SK-N-SH treated with all-trans-retinoic acid at 6 μM for 48 hours (cell line): Measurements from ENCODE around the gene PPARG.

Experiments
- ATAC-seq: fragments of 200-7000 bp; cut with Tn5 transposase; 3 replicates; pipeline ENCODE4 v1.9.1; 2020; ENCODE audit warnings: mild to moderate bottlenecking, moderate library complexity
- ARNTL ChIP-seq: fragments of 450-650 bp; formaldehyde crosslinking; IDR thresholded peaks from 2 replicates; pipeline ENCODE4 v1.5.0; 2020; ENCODE audit warnings: low read depth, mild to moderate bottlenecking, moderate library complexity, borderline replicate concordance
- BACH2 ChIP-seq: fragments of 250-450 bp; sonication (Bioruptor Pico); IDR thresholded peaks from 2 replicates; pipeline ENCODE4 v1.9.0; 2021; ENCODE audit warnings: mild to moderate bottlenecking, borderline replicate concordance
- CSDC2 ChIP-seq: fragments of 250-450 bp; sonication (Bioruptor Pico); IDR thresholded peaks from 2 replicates; pipeline ENCODE4 v1.5.0; 2020; ENCODE audit warnings: mild to moderate bottlenecking, moderate library complexity
- ESRRG ChIP-seq: fragments of 250-450 bp; sonication (Bioruptor Pico); IDR thresholded peaks from 2 replicates; pipeline ENCODE4 v1.6.1; 2021; ENCODE audit warnings: mild to moderate bottlenecking
- GLIS3 ChIP-seq: fragments of 250-450 bp; sonication (Bioruptor Pico); IDR thresholded peaks from 2 replicates; pipeline ENCODE4 v1.5.0; 2020; ENCODE audit warnings: mild to moderate bottlenecking, moderate library complexity
- ISL1 ChIP-seq: fragments of 250-450 bp; sonication (Bioruptor Pico); IDR thresholded peaks from 2 replicates; pipeline ENCODE4 v2.1.2; 2022; ENCODE audit warnings: mild to moderate bottlenecking, moderate library complexity
- OSR1 ChIP-seq: fragments of 250-450 bp; sonication (Bioruptor Pico); IDR thresholded peaks from 2 replicates; pipeline ENCODE4 v1.8.0; 2022; ENCODE audit warnings: moderate library complexity, mild to moderate bottlenecking, inconsistent platforms
- PATZ1 ChIP-seq: fragments of 250-450 bp; sonication (Bioruptor Pico); IDR thresholded peaks from 2 replicates; pipeline ENCODE4 v1.8.0; 2020; ENCODE audit warnings: mild to moderate bottlenecking, moderate library complexity, borderline replicate concordance
- PPARA ChIP-seq: fragments of 250-450 bp; sonication (Bioruptor Pico); IDR thresholded peaks from 2 replicates; pipeline ENCODE4 v1.5.0; 2020; ENCODE audit warnings: mild to moderate bottlenecking, borderline replicate concordance
- RARB ChIP-seq: fragments of 250-450 bp; sonication (Bioruptor Pico); IDR thresholded peaks from 2 replicates; pipeline ENCODE4 v1.8.0; 2021; ENCODE audit warnings: mild to moderate bottlenecking, moderate library complexity
- SNAI2 ChIP-seq: fragments of 250-450 bp; sonication (Bioruptor Pico); IDR thresholded peaks from 2 replicates; pipeline ENCODE4 v1.5.0; 2020; ENCODE audit warnings: mild to moderate bottlenecking, moderate library complexity
- TCF4 ChIP-seq: fragments of 250-450 bp; sonication (Bioruptor Pico); IDR thresholded peaks from 2 replicates; pipeline ENCODE4 v1.8.0; 2021; ENCODE audit warnings: mild to moderate bottlenecking, moderate library complexity, borderline replicate concordance
- TOX ChIP-seq: fragments of 250-450 bp; sonication (Bioruptor Pico); IDR thresholded peaks from 2 replicates; pipeline ENCODE4 v1.8.0; 2021; ENCODE audit warnings: mild to moderate bottlenecking, moderate library complexity, borderline replicate concordance
- TSHZ2 ChIP-seq: fragments of 250-450 bp; sonication (Bioruptor Pico); IDR thresholded peaks from 2 replicates; pipeline ENCODE4 v1.5.0; 2020; ENCODE audit warnings: mild to moderate bottlenecking, moderate library complexity
- ZC3H10 ChIP-seq: fragments of 250-450 bp; sonication (Bioruptor Pico); IDR thresholded peaks from 2 replicates; pipeline ENCODE4 v1.5.1; 2021; ENCODE audit warnings: mild to moderate bottlenecking, moderate library complexity
- ZFP3 ChIP-seq: fragments of 250-450 bp; sonication (Bioruptor Pico); IDR thresholded peaks from 2 replicates; pipeline ENCODE4 v1.5.0; 2020; ENCODE audit warnings: mild to moderate bottlenecking, moderate library complexity
- ZFP30 ChIP-seq: fragments of 450-650 bp; formaldehyde crosslinking; IDR thresholded peaks from 2 replicates; pipeline ENCODE4 v1.5.0; 2022; ENCODE audit warnings: mild to moderate bottlenecking, moderate library complexity
- ZNF565 ChIP-seq: fragments of 450-650 bp; formaldehyde crosslinking; conservative IDR thresholded peaks from 2 replicates; pipeline ENCODE4 v1.5.0; 2020; ENCODE audit warnings: low read depth, mild to moderate bottlenecking, moderate library complexity
- ZNF70 ChIP-seq: fragments of 450-650 bp; formaldehyde crosslinking; IDR thresholded peaks from 2 replicates; pipeline ENCODE4 v1.5.0; 2020; ENCODE audit warnings: mild to moderate bottlenecking, moderate library complexity
- ZNF8 ChIP-seq: fragments of 450-650 bp; formaldehyde crosslinking; IDR thresholded peaks from 2 replicates; pipeline ENCODE4 v1.5.0; 2020; ENCODE audit warnings: mild to moderate bottlenecking, moderate library complexity
- TF ChIP-seq, protein P1 (sequence below): fragments of 250-450 bp; sonication (Bioruptor Pico); IDR thresholded peaks from 2 replicates; pipeline ENCODE4 v1.8.0; 2021; ENCODE audit warnings: low read depth, mild to moderate bottlenecking, moderate library complexity, borderline replicate concordance
- TF ChIP-seq, protein P2 (sequence below): fragments of 250-450 bp; sonication (Bioruptor Pico); IDR thresholded peaks from 2 replicates; pipeline ENCODE4 v1.5.1; 2020; ENCODE audit warnings: low read depth, mild to moderate bottlenecking, moderate library complexity
- TF ChIP-seq, protein P3 (sequence below): fragments of 250-450 bp; sonication (Bioruptor Pico); IDR thresholded peaks from 2 replicates; pipeline ENCODE4 v1.5.1; 2021; ENCODE audit warnings: mild to moderate bottlenecking, moderate library complexity

Gene PPARG

GRCh38 chr3:12342151-12342550 lies 53.3 kb downstream of the PPARG start:
- ATAC-seq: peak; percentile 19; the same call in 1 of the 3 replicates
- TF ChIP-seq TSHZ2 (CRISPR knock-in tag) (0 out of 2 replicates have a peak, but pooled peaks have one; percentile 38), RARB (CRISPR knock-in tag) (no peak), GLIS3 (CRISPR knock-in tag) (0 out of 2 replicates have a peak, but pooled peaks have one; percentile 13), PATZ1 (CRISPR knock-in tag) (0 out of 2 replicates have a peak, but pooled peaks have one; percentile 51), ISL1 (CRISPR knock-in tag) (peak; percentile 91), CSDC2 (no peak), ZFP3 (CRISPR knock-in tag) (peak; percentile 55; the same call in 1 of the 2 replicates)

- no peak for TF ChIP-seq BACH2 (CRISPR knock-in tag)
- no peak for TF ChIP-seq ZC3H10 (CRISPR knock-in tag)
- TF ChIP-seq GLIS3 (CRISPR knock-in tag): no peak
- TF ChIP-seq ZFP3 (CRISPR knock-in tag): no peak
- TF ChIP-seq, protein P1, sequence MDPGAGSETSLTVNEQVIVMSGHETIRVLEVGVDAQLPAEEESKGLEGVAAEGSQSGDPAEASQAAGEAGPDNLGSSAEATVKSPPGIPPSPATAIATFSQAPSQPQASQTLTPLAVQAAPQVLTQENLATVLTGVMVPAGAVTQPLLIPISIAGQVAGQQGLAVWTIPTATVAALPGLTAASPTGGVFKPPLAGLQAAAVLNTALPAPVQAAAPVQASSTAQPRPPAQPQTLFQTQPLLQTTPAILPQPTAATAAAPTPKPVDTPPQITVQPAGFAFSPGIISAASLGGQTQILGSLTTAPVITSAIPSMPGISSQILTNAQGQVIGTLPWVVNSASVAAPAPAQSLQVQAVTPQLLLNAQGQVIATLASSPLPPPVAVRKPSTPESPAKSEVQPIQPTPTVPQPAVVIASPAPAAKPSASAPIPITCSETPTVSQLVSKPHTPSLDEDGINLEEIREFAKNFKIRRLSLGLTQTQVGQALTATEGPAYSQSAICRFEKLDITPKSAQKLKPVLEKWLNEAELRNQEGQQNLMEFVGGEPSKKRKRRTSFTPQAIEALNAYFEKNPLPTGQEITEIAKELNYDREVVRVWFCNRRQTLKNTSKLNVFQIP: no peak
- no peak for TF ChIP-seq ZNF8 (CRISPR knock-in tag)
- no peak for TF ChIP-seq ARNTL (CRISPR knock-in tag)
- TF ChIP-seq, protein P2, sequence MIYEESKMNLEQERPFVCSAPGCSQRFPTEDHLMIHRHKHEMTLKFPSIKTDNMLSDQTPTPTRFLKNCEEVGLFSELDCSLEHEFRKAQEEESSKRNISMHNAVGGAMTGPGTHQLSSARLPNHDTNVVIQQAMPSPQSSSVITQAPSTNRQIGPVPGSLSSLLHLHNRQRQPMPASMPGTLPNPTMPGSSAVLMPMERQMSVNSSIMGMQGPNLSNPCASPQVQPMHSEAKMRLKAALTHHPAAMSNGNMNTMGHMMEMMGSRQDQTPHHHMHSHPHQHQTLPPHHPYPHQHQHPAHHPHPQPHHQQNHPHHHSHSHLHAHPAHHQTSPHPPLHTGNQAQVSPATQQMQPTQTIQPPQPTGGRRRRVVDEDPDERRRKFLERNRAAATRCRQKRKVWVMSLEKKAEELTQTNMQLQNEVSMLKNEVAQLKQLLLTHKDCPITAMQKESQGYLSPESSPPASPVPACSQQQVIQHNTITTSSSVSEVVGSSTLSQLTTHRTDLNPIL (CRISPR knock-in tag): 0 out of 2 replicates have a peak, but pooled peaks have one; percentile 38
- no peak for TF ChIP-seq ZNF565
- TF ChIP-seq ISL1 (CRISPR knock-in tag): peak; percentile 43; the same call in 1 of the 2 replicates
- no peak for TF ChIP-seq RARB (CRISPR knock-in tag)
- TF ChIP-seq OSR1: no peak
- TF ChIP-seq CSDC2: 0 out of 2 replicates have a peak, but pooled peaks have one; percentile 9
- no peak for TF ChIP-seq ZNF70 (CRISPR knock-in tag)
- TF ChIP-seq PPARA (CRISPR knock-in tag): no peak
- peak; percentile 72 for TF ChIP-seq TCF4
- no peak for TF ChIP-seq TSHZ2 (CRISPR knock-in tag)
- no peak for TF ChIP-seq PATZ1 (CRISPR knock-in tag)
- TF ChIP-seq, protein P3, sequence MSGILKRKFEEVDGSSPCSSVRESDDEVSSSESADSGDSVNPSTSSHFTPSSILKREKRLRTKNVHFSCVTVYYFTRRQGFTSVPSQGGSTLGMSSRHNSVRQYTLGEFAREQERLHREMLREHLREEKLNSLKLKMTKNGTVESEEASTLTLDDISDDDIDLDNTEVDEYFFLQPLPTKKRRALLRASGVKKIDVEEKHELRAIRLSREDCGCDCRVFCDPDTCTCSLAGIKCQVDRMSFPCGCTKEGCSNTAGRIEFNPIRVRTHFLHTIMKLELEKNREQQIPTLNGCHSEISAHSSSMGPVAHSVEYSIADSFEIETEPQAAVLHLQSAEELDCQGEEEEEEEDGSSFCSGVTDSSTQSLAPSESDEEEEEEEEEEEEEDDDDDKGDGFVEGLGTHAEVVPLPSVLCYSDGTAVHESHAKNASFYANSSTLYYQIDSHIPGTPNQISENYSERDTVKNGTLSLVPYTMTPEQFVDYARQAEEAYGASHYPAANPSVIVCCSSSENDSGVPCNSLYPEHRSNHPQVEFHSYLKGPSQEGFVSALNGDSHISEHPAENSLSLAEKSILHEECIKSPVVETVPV (CRISPR knock-in tag): no peak
- TF ChIP-seq ZFP30 (CRISPR knock-in tag): no peak
- TF ChIP-seq ESRRG (CRISPR knock-in tag): no peak
- no peak for TF ChIP-seq SNAI2 (CRISPR knock-in tag)
- no peak for TF ChIP-seq TOX (CRISPR knock-in tag)
Observed at GRCh38 chr3:12343047-12343501, 54.2 kb downstream of the PPARG start.

More at GRCh38 chr3:12343047-12343501, 54.2 kb downstream of the PPARG start:
- ATAC-seq: peak; percentile 68
